Type B pancreatic cell (in vitro differentiated cells): Measurements from ENCODE around the gene DCAKD. TPM values are rescaled to one million over a fixed set of nuclear protein-coding genes. Genes with fewer than 3 reads are reported as not detected.

ENCODE experiments used
- DNase-seq: peaks from one replicate; pipeline ENCODE4 v3.0.0; 2021; ENCODE audit warnings: mixed read lengths; ENCODE audit not compliant: unreplicated experiment; ENCODE audit errors: extremely low spot score
- H3K27ac Mint-ChIP-seq: 2 replicates; pipeline ENCODE4 v1.8.0; 2021; ENCODE audit warnings: mild to moderate bottlenecking, mixed read lengths
- H3K27me3 Mint-ChIP-seq: 2 replicates; pipeline ENCODE4 v1.8.0; 2021; ENCODE audit warnings: mixed read lengths
- H3K36me3 Mint-ChIP-seq: 2 replicates; pipeline ENCODE4 v1.8.0; 2021; ENCODE audit warnings: mixed read lengths
- H3K4me1 Mint-ChIP-seq: one replicate; pipeline ENCODE4 v1.8.0; 2021; ENCODE audit warnings: mixed read lengths; ENCODE audit not compliant: unreplicated experiment
- H3K4me3 Mint-ChIP-seq: 2 replicates; pipeline ENCODE4 v1.8.0; 2021; ENCODE audit warnings: mild to moderate bottlenecking, mixed read lengths
- H3K9me3 Mint-ChIP-seq: 2 replicates; pipeline ENCODE4 v1.8.0; 2021; ENCODE audit warnings: mixed read lengths
- CTCF ChIP-seq: fragments of 200-600 bp; sonication (generic); conservative IDR thresholded peaks from 2 replicates; pipeline ENCODE4 v1.5.0; 2021; ENCODE audit warnings: antibody characterized with exemption, mild to moderate bottlenecking
- total RNA-seq: library from RNA; stranded (reverse); gene quantifications from 2 replicates; pipeline ENCODE4 v1.2.1, GENCODE V29; 2021; ENCODE audit warnings: low replicate concordance

DCAKD gene
- total RNA-seq, 1 donor from 2014 or later, result 57.5 TPM

- no peaks in the 10 kb centered on the region for H3K9me3 Mint-ChIP-seq
- TF ChIP-seq CTCF, result no peak
- DNase-seq, result no peak
- H3K36me3 Mint-ChIP-seq, result peaks cover 10% of the 10 kb centered on the region
- H3K27me3 Mint-ChIP-seq, result no peaks in the 10 kb centered on the region
- H3K4me3 Mint-ChIP-seq, result no peak overlapping the region
- H3K27ac Mint-ChIP-seq, result peak overlapping the region; percentile 54
- H3K4me1 Mint-ChIP-seq, result peaks cover 7% of the 10 kb centered on the region
Observed at GRCh38 chr17:45032174-45032541, 19.3 kb downstream of the DCAKD start.

GRCh38 chr17:45031231-45032173, 19.9 kb downstream of the DCAKD start:
- Mint-ChIP-seq H3K36me3 (peaks cover 10% of the 10 kb centered on the region), H3K9me3 (no peaks in the 10 kb centered on the region), H3K4me1 (peaks cover 2% of the 10 kb centered on the region), H3K27me3 (no peaks in the 10 kb centered on the region), H3K4me3 (no peak overlapping the region), H3K27ac (peak overlapping the region; percentile 54)
- no peak for DNase-seq
- TF ChIP-seq CTCF, result no peak

GRCh38 chr17:45030733-45031132, 20.7 kb downstream of the DCAKD start:
- no peak overlapping the region for H3K4me3 Mint-ChIP-seq
- no peaks in the 10 kb centered on the region for H3K9me3 Mint-ChIP-seq
- TF ChIP-seq CTCF, result no peak
- DNase-seq, result no peak
- H3K27ac Mint-ChIP-seq, result no peak overlapping the region
- H3K4me1 Mint-ChIP-seq, result no peaks in the 10 kb centered on the region
- H3K27me3 Mint-ChIP-seq, result no peaks in the 10 kb centered on the region
- peaks cover 10% of the 10 kb centered on the region for H3K36me3 Mint-ChIP-seq

- no peak overlapping the region for H3K27ac Mint-ChIP-seq
- TF ChIP-seq CTCF, result no peak
- no peaks in the 10 kb centered on the region for H3K9me3 Mint-ChIP-seq
- no peak for DNase-seq
- H3K27me3 Mint-ChIP-seq, result no peaks in the 10 kb centered on the region
- H3K36me3 Mint-ChIP-seq, result peaks cover 10% of the 10 kb centered on the region
- H3K4me3 Mint-ChIP-seq, result no peak overlapping the region
- H3K4me1 Mint-ChIP-seq, result no peaks in the 10 kb centered on the region
Observed at GRCh38 chr17:45029758-45030423, 21.5 kb downstream of the DCAKD start.

- H3K4me3 Mint-ChIP-seq, result no peak overlapping the region
- DNase-seq, result no peak
- no peak overlapping the region for H3K27ac Mint-ChIP-seq
- peaks cover 6% of the 10 kb centered on the region for H3K36me3 Mint-ChIP-seq
- H3K9me3 Mint-ChIP-seq, result no peaks in the 10 kb centered on the region
- no peaks in the 10 kb centered on the region for H3K4me1 Mint-ChIP-seq
- no peaks in the 10 kb centered on the region for H3K27me3 Mint-ChIP-seq
- no peak for TF ChIP-seq CTCF
Observed at GRCh38 chr17:45029096-45029495, 22.3 kb downstream of the DCAKD start.
